ENCODE data around the gene RNF10. TPM values are rescaled to one million over a fixed set of nuclear protein-coding genes. Genes with fewer than 3 reads are reported as not detected.

The RNF10 gene
- total and polyA plus RNA-seq, 9 of the 15 experiments (the other 6 are each of a cell fraction or from before 2014, with no cell fraction given): 43.0 to 139 (median 80.1) TPM

- TF ChIP-seq ZHX1 (conservative IDR thresholded peaks at IDR 0.05; ENCODE audit: low read length): no peak
- peak; percentile 92 for TF ChIP-seq VEZF1 (CRISPR knock-in tag; IDR thresholded peaks at IDR 0.05)
- peak; percentile 81 for TF ChIP-seq TAF9B (IDR thresholded peaks at IDR 0.05; ENCODE audit: partially characterized antibody)
- peak; percentile 73 for TF ChIP-seq RBM22 (IDR thresholded peaks at IDR 0.05; ENCODE audit: low read depth, low read length, poor library complexity, severe bottlenecking)
- no peak for TF ChIP-seq HOXB6 (CRISPR knock-in tag; IDR thresholded peaks at IDR 0.05; ENCODE audit: borderline replicate concordance)
- peak; percentile 58 to 91 for TF ChIP-seq MAZ (CRISPR knock-in tag; conservative IDR thresholded peaks at IDR 0.05 in 1 of 2, IDR thresholded peaks at IDR 0.05 in 1 of 2)
- peak; percentile 96 for TF ChIP-seq POLR2H (tag; IDR thresholded peaks at IDR 0.05; ENCODE audit: low read depth)
- TF ChIP-seq HLTF (IDR thresholded peaks at IDR 0.05): no peak
- TF ChIP-seq SUPT5H (IDR thresholded peaks at IDR 0.05): peak; percentile 93
- TF ChIP-seq GTF2A2 (tag; IDR thresholded peaks at IDR 0.05): 0 out of 2 replicates have a peak, but pooled peaks have one; percentile 18
- TF ChIP-seq SMAD1 (IDR thresholded peaks at IDR 0.05; ENCODE audit: low read depth, low read length, partially characterized antibody): peak; percentile 31
- TF ChIP-seq CHD2 (IDR thresholded peaks at IDR 0.05; ENCODE audit: low read depth, low read length): peak; percentile 72
- TF ChIP-seq MXD1 (CRISPR knock-in tag; IDR thresholded peaks at IDR 0.05; ENCODE audit: borderline replicate concordance, poor library complexity, severe bottlenecking): peak; percentile 81
- TF ChIP-seq RB1 (IDR thresholded peaks at IDR 0.05; ENCODE audit: low read depth): no peak
- TF ChIP-seq CBX2 (IDR thresholded peaks at IDR 0.05; ENCODE audit: insufficient read depth, low read length, poor library complexity, severe bottlenecking): no peak
- TF ChIP-seq ZBTB7A (IDR thresholded peaks at IDR 0.05; ENCODE audit: borderline replicate concordance, control insufficient read depth, low read depth, low read length): peak; percentile 75; the same call in 1 of the 2 replicates
- no peak for TF ChIP-seq MITF (IDR thresholded peaks at IDR 0.05)
- no peak for TF ChIP-seq IRF2 (CRISPR knock-in tag; IDR thresholded peaks at IDR 0.05)
- no peak for TF ChIP-seq NFIC (IDR thresholded peaks at IDR 0.05)
- peak; percentile 78; the same call in 1 of the 2 replicates for TF ChIP-seq PHF8 (IDR thresholded peaks at IDR 0.05; ENCODE audit: borderline replicate concordance, low read length)
Measured at GRCh38 chr12:120495731-120496412, 38.3 kb upstream of the RNF10 start, which contains the start of gene DYNLL1 (continued).

Data from K562 (cell line).